Natural killer cell (primary cell): ENCODE results near the gene FGF12. TPM values are rescaled to one million over a fixed set of nuclear protein-coding genes. Genes with fewer than 3 reads are reported as not detected.

ENCODE experiments used
- ATAC-seq, 3 donors: fragments of 150-1000 bp in 2 of 3; fragments of 200-7000 bp in 1 of 3; cut with Tn5 transposase; 1 replicate in 1 of 3; 2 replicates in 2 of 3; pipeline ENCODE4 v1.10.0; 2021; ENCODE audit warnings: mild to moderate bottlenecking in 2 of 3, moderate library complexity in 2 of 3
- DNase-seq, 2 donors: peaks; one replicate each; pipeline versions ENCODE4 v3.0.0 to v3.0.0-alpha.2; 2013 to 2021; ENCODE audit warnings: mixed read lengths in 1 of 2
- H3K27ac ChIP-seq: one replicate; pipeline ENCODE4 v1.5.1; 2013; ENCODE audit warnings: mild to moderate bottlenecking, low read length
- H3K27me3 ChIP-seq: one replicate; pipeline ENCODE4 v1.6.1; 2013; ENCODE audit warnings: low read length; ENCODE audit not compliant: control insufficient read depth, insufficient read depth
- H3K36me3 ChIP-seq: one replicate; pipeline ENCODE4 v1.6.1; 2013; ENCODE audit warnings: low read length; ENCODE audit not compliant: control insufficient read depth, insufficient read depth
- H3K4me1 ChIP-seq: one replicate; pipeline ENCODE4 v1.6.1; 2013; ENCODE audit warnings: low read length; ENCODE audit not compliant: control insufficient read depth, insufficient read depth
- H3K4me3 ChIP-seq: one replicate; pipeline ENCODE4 v1.5.1; 2013; ENCODE audit warnings: low read length
- H3K9me3 ChIP-seq: one replicate; pipeline ENCODE4 v1.6.1; 2013; ENCODE audit warnings: low read length; ENCODE audit not compliant: control insufficient read depth, insufficient read depth
- H3K27ac Mint-ChIP-seq, 2 donors: one replicate each; pipeline ENCODE4 v1.8.0; 2022; ENCODE audit warnings: mild to moderate bottlenecking in 2 of 2, mixed read lengths in 2 of 2, moderate library complexity in 1 of 2
- H3K27me3 Mint-ChIP-seq, 2 donors: one replicate each; pipeline ENCODE4 v1.8.0; 2022; ENCODE audit warnings: low read depth in 2 of 2, mixed read lengths in 2 of 2
- H3K36me3 Mint-ChIP-seq: one replicate; pipeline ENCODE4 v1.8.0; 2022; ENCODE audit warnings: mixed read lengths
- H3K4me1 Mint-ChIP-seq, 2 donors: one replicate each; pipeline ENCODE4 v1.8.0; 2022; ENCODE audit warnings: mixed read lengths in 2 of 2
- H3K4me3 Mint-ChIP-seq: one replicate; pipeline ENCODE4 v1.8.0; 2022; ENCODE audit warnings: mild to moderate bottlenecking, moderate library complexity, mixed read lengths
- H3K9me3 Mint-ChIP-seq, 2 donors: one replicate each; pipeline ENCODE4 v1.8.0; 2022; ENCODE audit warnings: mixed read lengths in 2 of 2
- CTCF ChIP-seq: fragments of 200-600 bp; IDR thresholded peaks from one replicate; pipeline ENCODE4 v1.8.0; 2022; ENCODE audit warnings: antibody characterized with exemption
- WGBS: methylation state at CpG from one replicate; pipeline ENCODE4 v1.1.7; 2013; ENCODE audit warnings: missing lambda C conversion rate; ENCODE audit not compliant: insufficient coverage; 5-methylcytosine and 5-hydroxymethylcytosine counted together
- intact Hi-C: fragments of 100-400 bp; cut with micrococcal nuclease; formaldehyde crosslinking; loops from one replicate; pipeline ENCODE4 v1.14.2; 2022
- total RNA-seq, 4 donors: library from RNA; stranded (reverse); fragments of 120-200 nt in 1 of 4; gene quantifications; one replicate each; pipeline versions ENCODE4 v1.2.3 to v1.2.4, GENCODE V29; 2013 to 2022

FGF12 gene
- total RNA-seq, 3 donors from 2014 or later (not counting 1 experiment from before 2014, with no cell fraction given), result not detected

- peaks cover 17% of the 10 kb centered on the region for H3K36me3 Mint-ChIP-seq
- H3K4me3 Mint-ChIP-seq, result no peak overlapping the region
- no peak overlapping the region for H3K4me3 ChIP-seq
- no peak for TF ChIP-seq CTCF
- DNase-seq (no peak), ATAC-seq (no peak)
- no peaks in the 10 kb centered on the region for H3K27me3 Mint-ChIP-seq
- intact Hi-C loops, result no loop called here
- H3K36me3 ChIP-seq, result no peaks in the 10 kb centered on the region
- H3K27me3 ChIP-seq, result no peaks in the 10 kb centered on the region
- H3K27ac ChIP-seq, result no peak overlapping the region
- H3K4me1 ChIP-seq, result no peaks in the 10 kb centered on the region
- no peaks in the 10 kb centered on the region for H3K4me1 Mint-ChIP-seq
- WGBS, result 67% methylated on average over 4 of the region's 5 CpGs
- H3K27ac Mint-ChIP-seq, result no peak overlapping the region
- no peaks in the 10 kb centered on the region for H3K9me3 ChIP-seq
- H3K9me3 Mint-ChIP-seq, result peaks cover 12 to 14% of the 10 kb centered on the region in 2 donors
These were observed 173.6 kb downstream of the FGF12 start for GRCh38 chr3:192553707-192554106.

GRCh38 chr3:192550356-192550755 is 177.0 kb downstream of the FGF12 start:
- Mint-ChIP-seq H3K27ac (no peak overlapping the region), H3K4me1 (no peaks in the 10 kb centered on the region), H3K4me3 (no peak overlapping the region), H3K36me3 (peaks cover 11% of the 10 kb centered on the region), H3K27me3 (no peaks in the 10 kb centered on the region), H3K9me3 (peaks cover 8 to 12% of the 10 kb centered on the region in 2 donors)
- Histone ChIP-seq H3K4me1 (no peaks in the 10 kb centered on the region), H3K9me3 (no peaks in the 10 kb centered on the region), H3K27ac (no peak overlapping the region), H3K27me3 (no peaks in the 10 kb centered on the region), H3K4me3 (no peak overlapping the region), H3K36me3 (no peaks in the 10 kb centered on the region)
- no CpG with 5 or more reads among the region's 1 CpG for WGBS
- intact Hi-C loops, result no loop called here
- TF ChIP-seq CTCF, result no peak
- no peak for ATAC-seq
- no peak for DNase-seq

- Histone ChIP-seq H3K9me3 (peaks cover 16% of the 10 kb centered on the region), H3K27me3 (no peaks in the 10 kb centered on the region), H3K4me3 (no peak overlapping the region), H3K27ac (no peak overlapping the region), H3K4me1 (no peaks in the 10 kb centered on the region), H3K36me3 (no peaks in the 10 kb centered on the region)
- H3K4me3 Mint-ChIP-seq, result no peak overlapping the region
- WGBS, result 65% methylated on average over 4 of the region's 5 CpGs
- no peaks in the 10 kb centered on the region for H3K27me3 Mint-ChIP-seq
- no peaks in the 10 kb centered on the region for H3K4me1 Mint-ChIP-seq
- no peaks in the 10 kb centered on the region for H3K36me3 Mint-ChIP-seq
- no peak for TF ChIP-seq CTCF
- H3K27ac Mint-ChIP-seq, result no peak overlapping the region
- intact Hi-C loops, result no loop called here
- ATAC-seq (no peak), DNase-seq (no peak)
- H3K9me3 Mint-ChIP-seq, result peaks cover 4 to 18% of the 10 kb centered on the region in 2 donors
These were observed 182.0 kb downstream of the FGF12 start for GRCh38 chr3:192545333-192545732.

- H3K27me3 ChIP-seq, result no peaks in the 10 kb centered on the region
- no peak overlapping the region for H3K4me3 ChIP-seq
- ATAC-seq (no peak), DNase-seq (no peak)
- H3K4me3 Mint-ChIP-seq, result no peak overlapping the region
- WGBS, result 90% methylated on average over 3 of the region's 3 CpGs
- H3K4me1 ChIP-seq, result no peaks in the 10 kb centered on the region
- H3K4me1 Mint-ChIP-seq, result no peaks in the 10 kb centered on the region
- H3K36me3 ChIP-seq, result no peaks in the 10 kb centered on the region
- TF ChIP-seq CTCF, result no peak
- H3K27ac Mint-ChIP-seq, result no peak overlapping the region
- H3K27me3 Mint-ChIP-seq, result no peaks in the 10 kb centered on the region
- peaks cover 5 to 23% of the 10 kb centered on the region in 2 donors for H3K9me3 Mint-ChIP-seq
- intact Hi-C loops, result no loop called here
- no peaks in the 10 kb centered on the region for H3K36me3 Mint-ChIP-seq
- peaks cover 16% of the 10 kb centered on the region for H3K9me3 ChIP-seq
- no peak overlapping the region for H3K27ac ChIP-seq
These were observed 184.2 kb downstream of the FGF12 start for GRCh38 chr3:192543163-192543562.
